Neural cell (in vitro differentiated cells): ENCODE results near the gene AQP6.

Source experiments
- CTCF ChIP-seq: fragments of 450-650 bp; IDR thresholded peaks from 2 replicates; pipeline ENCODE4 v1.5.1; 2014; ENCODE audit warnings: antibody characterized with exemption, mild to moderate bottlenecking, moderate library complexity; ENCODE audit not compliant: poor library complexity, severe bottlenecking
- POLR2AphosphoS5 ChIP-seq: IDR thresholded peaks from 2 replicates; pipeline ENCODE4 v1.6.1; 2012
- RAD21 ChIP-seq: fragments of 450-650 bp; conservative IDR thresholded peaks from 2 replicates; pipeline ENCODE4 v1.6.1; 2014; ENCODE audit warnings: antibody characterized with exemption, mild to moderate bottlenecking, moderate library complexity
- REST ChIP-seq: IDR thresholded peaks from 2 replicates; pipeline ENCODE4 v1.6.1; 2012; ENCODE audit warnings: borderline replicate concordance

- TF ChIP-seq POLR2AphosphoS5, result no peak
- no peak for TF ChIP-seq CTCF
- no peak for TF ChIP-seq RAD21
- no peak for TF ChIP-seq REST
These were observed 2.0 kb downstream of the AQP6 start for GRCh38 chr12:49974677-49975317.
